CD4-positive, alpha-beta T cell treated with Interferon gamma for 1 hour (primary cell): Measurements from ENCODE around the gene RAD9A.
"Not testable (repeated sequence)": the region's sequence is repeated elsewhere in the genome, so short reads cannot be mapped to it uniquely, and the experiment has no call there.

Experiments
- DNase-seq: peaks from one replicate; pipeline ENCODE4 v3.0.0-alpha.2; 2020

Gene RAD9A

GRCh38 chr11:67411785-67412152, 20.0 kb downstream of the RAD9A start:
- DNase-seq = no peak

DNA sequence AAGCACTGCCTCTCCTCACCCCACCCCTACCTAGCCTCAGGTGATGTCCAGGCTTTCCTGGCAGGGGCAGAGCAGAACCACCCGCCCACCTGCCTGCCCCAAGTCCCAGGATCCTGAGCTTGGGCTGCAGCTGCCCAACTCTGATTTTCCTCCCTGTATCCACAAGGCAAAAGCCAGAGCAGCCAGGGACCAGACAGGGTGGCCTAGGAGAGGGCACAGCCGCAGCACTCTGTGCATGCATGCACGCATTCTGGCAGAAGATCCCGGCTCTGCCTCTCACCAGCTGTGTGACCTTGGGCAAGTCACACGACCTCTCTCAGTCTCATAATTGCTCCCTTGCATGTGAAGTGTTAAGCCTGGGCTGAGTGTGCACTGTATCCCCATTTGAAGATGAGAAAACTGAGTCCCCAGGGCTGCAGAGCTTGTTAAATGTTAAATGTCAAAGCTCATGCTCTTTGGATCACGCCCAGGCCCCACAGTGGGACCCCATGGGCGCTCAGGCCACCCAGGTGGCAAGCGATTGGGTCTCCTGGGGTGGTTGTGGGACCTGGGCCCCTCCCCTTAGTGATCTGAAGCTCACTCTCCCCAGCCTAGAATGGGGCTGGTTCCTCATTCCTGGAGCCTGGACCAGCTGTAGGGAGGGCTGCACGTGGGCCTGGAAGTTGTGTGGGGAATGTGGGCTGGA, 20.9 kb downstream of the RAD9A start:
- no peak for DNase-seq

DNA sequence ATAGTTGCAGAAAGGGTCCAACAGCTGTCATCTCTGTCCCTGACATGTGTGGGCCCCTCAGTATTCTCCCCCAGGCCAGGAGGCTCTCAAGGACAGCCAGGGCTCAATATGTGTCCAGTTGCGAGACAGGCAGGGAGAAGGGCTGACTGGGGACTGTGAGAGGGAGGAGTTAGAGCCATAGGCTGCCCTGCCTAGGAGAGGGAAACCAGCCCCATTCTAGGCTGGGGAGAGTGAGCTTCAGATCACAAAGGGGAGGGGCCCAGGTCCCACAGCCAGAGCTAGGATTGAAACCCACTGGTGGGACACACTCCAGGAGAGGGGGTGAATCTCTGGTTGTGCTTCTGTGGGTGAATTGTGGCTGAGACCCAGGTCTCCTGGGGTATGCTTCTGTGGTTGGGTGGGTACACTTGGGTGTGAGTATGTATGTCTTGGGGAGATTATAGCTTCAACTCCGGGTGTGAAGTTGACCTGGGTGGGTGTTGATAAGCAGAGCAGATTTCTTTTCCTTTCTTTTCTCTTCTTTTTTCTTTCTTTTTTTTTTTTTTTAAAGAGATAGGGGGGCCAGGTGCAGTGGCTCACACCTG, 21.6 kb downstream of the RAD9A start:
- no peak for DNase-seq

- no peak for DNase-seq
Observed at GRCh38 chr11:67415501-67416304, 23.9 kb downstream of the RAD9A start, which contains the start of gene CARNS1. Gene CARNS1 (plus strand): TSS chr11:67415678. CDS start chr11:67416200, 522 bp downstream.

- peak; percentile 86 for DNase-seq
Observed at GRCh38 chr11:67416416-67417335, 24.9 kb downstream of the RAD9A start.

GRCh38 chr11:67417425-67417824, 25.6 kb downstream of the RAD9A start:
- DNase-seq = no peak

GRCh38 chr11:67418476-67419281, 26.9 kb downstream of the RAD9A start:
- DNase-seq = peak; percentile 63

GRCh38 chr11:67419325-67420049, 27.7 kb downstream of the RAD9A start:
- no peak for DNase-seq

DNA sequence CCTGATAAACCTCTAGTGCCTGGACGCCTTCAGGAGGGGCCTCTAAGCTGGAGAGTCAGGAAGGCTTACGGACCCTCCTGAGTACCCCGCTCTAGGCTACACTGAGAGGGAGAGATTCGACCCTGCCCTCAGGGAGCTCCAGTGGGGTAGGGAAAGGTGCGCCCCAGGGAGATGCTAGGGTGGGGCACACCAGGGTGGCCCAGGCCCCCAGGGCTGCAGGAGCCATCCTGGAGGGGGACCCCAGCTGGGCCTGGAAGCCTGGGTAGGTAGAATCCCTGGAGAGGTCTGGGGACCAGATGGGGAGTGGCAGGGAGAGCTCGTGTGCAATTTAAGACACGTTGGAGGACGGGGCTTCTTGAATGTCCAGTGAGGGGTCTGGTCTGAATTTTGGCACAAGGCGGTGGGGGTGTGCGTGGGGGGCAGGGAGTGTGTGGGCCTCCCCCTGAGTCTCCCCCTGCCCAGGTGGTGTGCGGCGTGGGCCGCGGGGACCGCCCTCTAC, 28.4 kb downstream of the RAD9A start:
- no peak for DNase-seq

DNA sequence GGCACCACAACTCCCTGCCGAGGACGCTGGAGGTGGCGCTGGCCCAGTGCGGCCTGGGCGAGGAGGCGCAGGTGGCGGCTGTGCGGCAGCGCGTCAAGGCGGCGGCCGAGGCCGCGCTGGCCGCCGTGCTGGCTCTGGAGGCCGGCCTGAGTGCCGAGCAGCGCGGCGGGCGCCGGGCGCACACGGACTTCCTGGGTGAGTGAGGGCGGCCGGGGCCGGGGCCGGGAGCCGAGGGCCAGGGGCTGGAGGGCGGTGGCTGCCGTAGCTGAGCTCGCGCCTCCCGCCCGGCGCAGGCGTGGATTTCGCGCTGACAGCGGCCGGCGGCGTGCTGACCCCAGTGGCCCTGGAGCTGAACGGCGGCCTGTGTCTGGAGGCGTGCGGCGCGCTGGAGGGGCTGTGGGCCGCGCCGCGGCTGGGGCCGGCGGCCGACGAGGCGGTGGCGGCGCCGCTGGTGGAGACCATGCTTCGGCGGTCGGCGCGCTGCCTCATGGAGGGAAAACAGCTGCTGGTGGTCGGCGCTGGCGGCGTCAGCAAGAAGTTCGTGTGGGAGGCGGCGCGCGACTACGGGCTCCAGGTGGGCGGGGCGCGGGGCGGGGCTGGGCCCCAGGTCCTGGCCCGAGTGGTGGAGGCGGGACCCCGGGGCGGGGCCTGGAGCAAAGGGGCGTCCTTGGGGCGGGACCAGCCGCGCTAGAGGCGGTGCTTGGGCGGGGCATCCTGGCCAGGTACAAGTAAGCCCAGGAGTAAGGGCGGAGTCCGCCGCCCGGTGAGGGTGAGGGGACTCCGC, 29.1 kb downstream of the RAD9A start:
- DNase-seq = peak; percentile 97

- no peak for DNase-seq
Observed at GRCh38 chr11:67421430-67422031, 29.7 kb downstream of the RAD9A start.

DNA sequence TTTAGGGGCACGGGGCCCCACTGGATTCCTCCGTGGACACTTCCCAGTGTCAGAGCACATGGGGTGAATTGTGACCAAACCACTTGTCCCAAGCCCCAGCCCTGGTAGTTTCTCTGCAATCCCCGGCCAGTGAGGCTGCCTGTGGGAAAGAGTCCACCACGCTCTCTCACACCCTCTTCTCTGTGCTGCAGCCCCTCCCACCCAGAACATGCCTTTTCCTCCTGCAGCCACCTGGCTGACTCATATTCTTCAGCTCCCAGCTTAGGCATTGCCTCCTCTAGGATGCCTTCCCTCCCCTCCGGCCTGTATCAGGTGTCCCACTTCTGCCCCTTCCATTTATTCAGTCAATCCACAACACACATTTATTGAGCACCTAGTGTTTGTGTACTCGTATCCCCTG, 31.1 kb downstream of the RAD9A start:
- no peak for DNase-seq

GRCh38 chr11:67423466-67423865, 31.7 kb downstream of the RAD9A start:
- no peak for DNase-seq

DNA sequence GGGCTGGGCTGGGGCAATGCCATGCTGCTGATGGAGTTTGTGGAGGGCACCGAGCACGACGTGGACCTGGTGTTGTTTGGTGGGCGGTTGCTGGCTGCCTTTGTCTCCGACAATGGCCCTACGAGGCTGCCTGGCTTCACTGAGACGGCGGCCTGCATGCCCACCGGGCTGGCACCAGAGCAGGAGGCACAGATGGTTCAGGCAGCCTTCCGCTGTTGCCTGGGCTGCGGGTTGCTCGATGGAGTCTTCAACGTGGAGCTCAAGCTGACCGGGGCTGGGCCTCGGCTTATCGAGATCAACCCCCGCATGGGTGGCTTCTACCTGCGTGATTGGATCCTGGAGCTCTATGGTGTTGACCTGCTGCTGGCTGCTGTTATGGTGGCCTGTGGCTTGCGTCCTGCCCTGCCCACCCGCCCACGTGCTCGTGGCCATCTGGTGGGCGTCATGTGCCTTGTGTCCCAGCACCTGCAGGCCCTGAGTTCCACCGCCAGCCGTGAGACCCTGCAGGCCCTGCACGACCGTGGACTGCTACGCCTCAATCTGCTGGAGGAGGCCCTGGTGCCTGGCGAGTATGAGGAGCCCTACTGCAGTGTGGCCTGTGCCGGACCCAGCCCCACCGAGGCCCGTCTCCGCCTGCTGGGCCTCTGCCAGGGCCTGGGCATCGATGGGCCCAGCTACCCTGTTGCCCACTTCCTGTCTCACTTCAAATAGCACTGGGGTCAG, 32.3 kb downstream of the RAD9A start:
- no peak for DNase-seq

DNA sequence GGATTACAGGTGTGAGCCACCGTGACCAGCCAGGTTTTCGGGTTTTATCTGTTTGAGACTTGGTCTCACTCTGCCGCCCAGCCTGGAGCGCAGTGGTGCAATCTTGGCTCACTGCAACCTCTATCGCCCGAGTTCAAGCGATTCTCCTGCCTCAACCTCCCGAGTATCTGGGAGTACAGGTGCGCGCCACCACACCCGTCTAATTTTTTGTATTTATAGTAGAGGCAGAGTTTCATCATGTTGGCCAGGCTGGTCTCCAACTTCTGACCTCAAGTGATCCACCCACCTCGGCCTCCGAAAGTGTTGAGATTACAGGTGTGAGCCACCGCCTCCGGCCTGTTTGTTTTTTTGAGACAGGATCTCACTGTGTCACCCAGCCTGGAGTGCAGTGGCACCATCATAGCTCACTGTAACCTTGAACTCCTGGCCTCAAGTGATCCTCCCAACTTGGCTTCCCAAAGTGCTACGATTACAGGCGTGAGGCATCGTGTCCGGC, 35.6 kb downstream of the RAD9A start:
- DNase-seq = not testable (repeated sequence)

DNA sequence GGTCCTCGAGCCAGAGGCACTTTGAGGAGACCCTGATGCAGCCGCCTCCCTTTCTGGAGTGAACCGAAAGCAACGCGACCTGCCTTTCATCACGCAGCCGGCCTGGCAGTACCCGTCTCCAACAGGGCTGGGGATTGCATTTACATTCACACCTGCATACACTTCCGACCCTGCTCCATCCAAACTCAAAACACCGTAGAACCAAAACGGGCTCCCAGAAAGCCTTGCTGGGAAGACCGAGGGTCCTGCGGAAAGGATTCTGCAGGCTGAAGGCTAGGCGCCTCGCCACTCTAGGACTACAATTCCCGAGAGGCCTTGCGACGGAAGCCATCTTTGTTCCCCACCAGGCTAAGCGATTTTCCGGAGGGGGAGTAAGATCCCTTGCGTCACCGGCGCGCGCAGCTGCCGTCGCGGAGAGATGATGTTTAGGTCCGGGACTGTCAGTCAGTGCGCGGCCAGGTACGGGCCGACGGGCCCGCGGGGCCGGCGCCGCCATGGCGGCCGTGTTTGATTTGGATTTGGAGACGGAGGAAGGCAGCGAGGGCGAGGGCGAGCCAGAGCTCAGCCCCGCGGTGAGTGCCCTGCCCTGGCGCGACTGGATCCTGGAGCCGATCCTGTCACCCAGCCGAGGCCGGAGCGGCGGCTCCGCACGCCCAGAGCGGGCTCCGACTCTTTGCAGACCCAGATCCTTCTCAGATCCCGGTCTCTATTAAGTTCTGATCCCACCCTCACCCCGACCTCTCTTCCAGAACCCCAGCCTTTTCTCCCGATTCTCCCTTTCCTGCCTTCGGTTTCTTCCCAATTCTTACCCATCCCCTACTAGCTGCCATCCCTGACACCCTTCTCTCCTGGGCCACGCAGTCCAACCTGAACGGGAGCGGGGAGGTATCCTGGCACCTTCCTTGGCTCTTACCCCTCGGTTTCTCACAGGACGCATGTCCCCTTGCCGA, 36.5 kb downstream of the RAD9A start, which contains the start of gene RPS6KB2:
Gene RPS6KB2 (plus strand): TSS at position 443 of the 950 bp plus-strand sequence. CDS start 52 bp downstream, at position 495.
- peak; percentile 96 for DNase-seq

DNA sequence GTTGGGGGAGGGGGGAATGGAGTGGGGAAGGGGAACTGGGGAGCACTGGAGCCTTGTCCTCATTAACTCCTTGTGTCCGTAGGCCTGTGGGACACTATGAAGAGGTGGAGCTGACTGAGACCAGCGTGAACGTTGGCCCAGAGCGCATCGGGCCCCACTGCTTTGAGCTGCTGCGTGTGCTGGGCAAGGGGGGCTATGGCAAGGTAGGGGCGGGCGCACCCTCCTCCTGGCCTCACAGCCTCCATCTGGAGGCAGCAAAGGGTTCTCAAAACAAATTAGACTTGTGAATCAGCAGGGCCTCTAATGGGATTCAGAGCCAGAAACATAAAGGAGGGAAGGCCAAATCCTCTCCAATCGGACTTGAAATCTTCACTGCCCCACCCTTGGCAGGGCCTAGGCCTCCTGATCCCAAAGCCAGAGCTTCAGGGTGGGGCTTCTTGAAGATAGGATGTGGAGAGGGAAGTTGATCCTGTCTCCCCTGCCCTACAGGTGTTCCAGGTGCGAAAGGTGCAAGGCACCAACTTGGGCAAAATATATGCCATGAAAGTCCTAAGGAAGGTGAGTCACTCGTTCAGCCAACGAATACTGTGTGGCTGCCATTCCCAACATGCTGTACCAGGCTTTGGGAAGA, 37.4 kb downstream of the RAD9A start:
- no peak for DNase-seq
